GM18873 (cell line): ENCODE results near the gene SUGT1.

ENCODE experiments used
- ATAC-seq: cut with Tn5 transposase; IDR thresholded peaks from one replicate; pipeline ENCODE4 v1.9.1; 2021; ENCODE audit warnings: mild to moderate bottlenecking, moderate library complexity, moderate number of reproducible peaks; ENCODE audit not compliant: unreplicated experiment, low FRiP score

SUGT1 gene

DNA sequence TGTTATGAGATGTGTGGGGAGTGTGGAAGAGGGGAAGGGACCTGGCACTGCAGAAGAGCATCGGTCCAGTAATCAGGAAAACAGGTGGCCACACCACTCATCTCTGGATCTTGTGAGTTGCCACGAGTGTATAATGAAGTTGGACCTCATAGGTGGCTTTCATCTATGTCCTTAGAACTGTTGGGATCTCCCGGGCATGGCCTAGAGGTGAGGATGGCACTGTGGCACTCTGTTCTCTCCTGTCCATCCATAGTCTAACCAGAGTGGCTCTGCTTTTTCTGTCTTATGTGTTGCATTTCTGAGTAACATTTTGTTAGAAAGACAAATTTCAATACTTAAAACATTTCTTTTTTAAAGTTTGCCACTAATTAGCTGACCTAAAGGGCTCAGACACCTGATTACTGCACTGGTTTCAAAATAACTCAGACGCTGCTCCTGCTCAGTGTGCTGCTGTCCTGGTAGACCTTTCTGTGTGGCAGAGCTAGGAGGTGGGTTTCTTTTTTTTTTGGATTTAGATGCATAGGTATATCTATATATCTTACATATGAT is 81.5 kb downstream of the SUGT1 start:
- ATAC-seq: no peak

DNA sequence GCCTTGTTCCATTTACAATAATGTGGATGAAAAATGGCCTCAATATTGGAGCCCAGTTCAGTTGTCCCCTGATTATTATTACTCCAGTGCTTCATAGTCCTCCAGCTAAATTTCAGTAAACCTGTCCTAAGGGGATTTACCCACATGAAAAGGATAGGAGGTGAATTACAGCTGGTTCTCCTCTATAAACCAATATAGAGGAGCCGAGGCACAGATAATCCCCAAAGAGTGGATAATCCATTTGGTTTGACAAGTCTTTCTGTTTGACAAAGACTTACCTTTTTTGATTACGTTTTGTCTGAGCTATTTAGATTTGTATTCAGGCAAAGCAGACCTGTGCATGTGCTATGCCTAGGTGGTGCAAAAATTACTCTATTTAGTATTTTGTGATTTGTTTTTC is 84.3 kb downstream of the SUGT1 start:
- no peak for ATAC-seq

GRCh38 chr13:52737451-52737850 is 84.8 kb downstream of the SUGT1 start:
- no peak for ATAC-seq

DNA sequence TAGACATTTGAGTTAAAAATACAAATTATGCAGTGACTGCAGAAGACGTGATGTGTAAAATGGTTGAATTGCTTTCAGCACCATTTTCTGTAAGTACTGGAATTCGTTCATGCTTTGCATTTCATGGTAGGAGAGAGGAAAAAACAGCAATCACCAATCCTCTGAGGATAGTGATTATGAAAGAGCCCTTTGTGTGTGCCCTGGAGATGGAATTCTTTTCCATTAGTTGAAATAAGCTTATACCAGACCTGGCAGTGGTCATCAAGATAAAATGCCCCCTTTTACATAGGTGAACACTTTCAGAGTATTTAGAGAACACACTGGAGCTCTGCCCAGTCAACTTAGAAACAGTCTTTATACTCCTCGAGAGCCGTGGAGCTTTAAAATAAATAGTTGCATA is 85.3 kb downstream of the SUGT1 start:
- no peak for ATAC-seq

DNA sequence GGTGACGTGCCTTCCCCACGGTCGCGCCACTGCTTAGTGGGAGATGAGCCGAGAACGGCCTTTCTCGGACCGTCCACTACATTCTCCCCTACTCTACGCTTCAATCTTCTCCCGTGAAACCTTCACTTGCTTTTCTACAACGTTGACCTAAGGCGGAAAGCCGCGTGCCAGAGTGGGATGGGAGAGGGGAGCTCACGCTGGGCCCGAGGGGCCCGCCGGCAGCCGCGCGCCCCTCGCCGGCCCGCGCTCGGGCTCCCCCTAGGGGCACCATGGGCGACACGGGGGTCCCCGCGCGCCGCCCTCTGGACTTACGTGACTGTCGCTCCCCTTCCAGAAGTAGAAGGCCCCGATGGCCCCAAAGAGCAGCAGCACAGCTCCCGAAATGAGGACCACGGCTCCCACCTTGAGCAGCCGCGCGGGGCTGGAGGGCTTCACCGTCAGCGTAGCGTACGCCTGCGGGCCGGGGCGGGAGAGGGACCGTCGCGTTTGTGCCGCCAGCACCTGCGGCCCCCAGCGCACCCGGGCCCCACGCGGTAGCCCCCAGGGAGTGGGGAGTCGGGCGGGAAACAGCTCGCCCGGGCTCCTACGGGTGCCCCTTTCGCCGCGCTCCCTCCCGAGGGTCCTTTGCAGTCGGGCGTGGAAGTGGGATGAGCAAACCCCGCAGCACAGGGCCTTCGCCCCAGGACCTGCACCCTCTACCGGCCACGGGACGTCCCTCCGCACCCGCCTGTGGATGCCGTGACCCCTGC is 86.3 kb downstream of the SUGT1 start:
- ATAC-seq: no peak

DNA sequence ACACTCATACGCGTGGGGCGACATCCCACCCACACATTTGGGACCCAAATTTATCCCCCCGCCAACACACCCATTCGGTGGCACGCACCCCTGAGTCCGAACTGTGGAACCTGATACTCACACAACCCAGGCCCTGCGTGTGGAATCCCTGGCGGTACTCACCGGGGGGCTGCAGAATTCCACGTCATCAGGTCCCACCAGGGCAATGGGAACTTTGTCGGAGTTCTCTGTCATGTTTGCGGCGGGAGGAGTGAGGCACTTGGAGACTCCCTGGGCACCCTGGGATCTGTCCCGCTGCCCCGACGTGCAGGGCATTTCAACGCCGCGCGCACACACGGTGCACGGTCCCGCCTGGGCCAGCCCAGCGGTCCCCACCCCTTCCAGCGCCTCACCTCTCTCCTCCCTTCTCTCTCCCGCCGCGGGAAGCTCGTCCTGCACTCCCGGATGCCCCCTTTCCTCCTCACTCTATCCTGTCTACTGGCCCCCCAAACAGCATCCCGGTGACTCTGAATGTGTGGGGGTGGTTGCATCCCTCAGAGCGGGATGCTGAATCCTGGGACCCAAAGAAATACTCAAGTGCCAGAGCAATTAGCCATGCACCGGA is 86.9 kb downstream of the SUGT1 start, which contains the start of gene CNMD:
TSS of gene CNMD (minus strand) at position 353 of the 604 bp plus-strand sequence. CDS start at position 234, 119 bp downstream.
- ATAC-seq: no peak

DNA sequence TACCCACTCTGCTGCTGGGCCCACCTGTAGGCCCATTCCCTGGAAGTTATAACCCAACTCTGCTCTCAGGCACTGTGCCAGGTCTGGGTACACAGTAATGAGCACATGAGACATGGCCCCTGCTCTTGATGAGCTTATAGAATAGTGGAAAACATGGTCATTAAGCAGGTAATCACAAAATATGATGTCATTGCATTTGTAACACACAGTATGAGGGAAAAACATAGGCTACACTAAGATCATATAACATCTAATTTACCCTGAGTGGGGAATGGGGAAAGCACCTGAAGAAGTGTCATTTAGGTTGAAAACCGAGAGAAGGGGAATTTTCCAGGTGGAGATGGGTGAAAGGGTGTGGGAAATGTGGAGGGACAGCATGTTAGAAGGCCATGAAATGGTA is 90.9 kb downstream of the SUGT1 start:
- no peak for ATAC-seq

DNA sequence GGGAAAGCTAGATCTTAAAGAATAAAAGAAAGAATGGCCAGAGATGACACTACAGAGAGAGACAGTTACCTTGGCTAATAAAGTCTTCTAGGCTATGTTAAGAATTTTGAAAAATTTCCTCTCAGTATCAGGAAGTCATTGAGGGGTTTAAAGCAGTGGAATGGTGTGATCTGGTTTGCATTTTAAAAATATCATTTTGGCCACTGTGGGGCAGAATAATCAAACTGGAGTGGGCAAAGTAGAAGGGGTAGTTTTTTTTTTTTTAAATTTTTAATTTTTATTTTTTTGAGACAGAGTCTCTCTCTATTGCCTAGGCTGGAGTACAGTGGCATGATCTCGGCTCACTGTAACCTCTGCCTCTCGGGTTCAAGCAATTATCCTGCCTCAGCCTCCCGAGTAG is 91.4 kb downstream of the SUGT1 start:
- no peak for ATAC-seq

DNA sequence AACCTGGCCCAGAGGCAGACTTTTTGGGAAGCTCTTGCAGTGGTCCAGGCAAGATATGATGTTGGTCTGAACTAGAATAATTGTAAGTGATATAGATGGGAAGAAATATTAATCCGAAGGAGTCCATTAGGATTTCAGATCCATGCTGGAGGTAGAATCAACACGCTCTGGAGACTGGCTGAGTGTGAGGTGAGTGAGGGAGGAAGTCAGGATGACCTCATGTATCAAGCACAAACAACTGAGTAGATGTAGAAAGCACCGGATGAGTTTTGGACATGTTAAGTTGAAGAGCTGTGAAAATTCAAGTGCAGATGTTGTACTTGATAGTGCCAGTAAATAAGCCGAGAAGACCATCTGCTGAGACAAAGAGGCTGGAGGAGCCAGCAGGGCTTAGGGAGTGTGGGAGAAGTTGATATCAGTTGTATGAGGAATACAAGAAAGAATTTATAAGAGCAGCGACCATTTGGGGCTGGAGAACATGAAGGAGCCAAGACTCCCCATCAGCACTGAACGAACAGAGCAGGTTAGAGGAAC is 92.3 kb downstream of the SUGT1 start:
- no peak for ATAC-seq

DNA sequence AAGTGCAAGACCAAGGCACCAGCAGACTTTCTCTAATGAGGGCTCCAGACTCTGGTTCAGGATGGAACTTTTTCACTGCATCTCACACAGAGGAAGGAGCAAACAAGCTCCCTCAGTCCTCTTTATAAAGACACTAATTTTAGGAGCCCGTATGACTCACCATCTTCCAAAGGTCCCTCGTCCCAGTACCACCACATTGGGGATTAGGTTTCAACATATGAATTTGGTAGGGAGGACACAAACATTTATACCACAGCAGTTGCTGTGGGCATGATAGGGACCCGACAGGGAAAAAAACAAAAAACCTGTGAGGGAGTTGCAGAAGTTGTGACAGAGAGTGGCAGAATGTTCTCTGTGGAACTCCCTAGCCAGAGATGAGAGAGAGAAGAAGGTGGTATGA is 93.5 kb downstream of the SUGT1 start:
- ATAC-seq: no peak

DNA sequence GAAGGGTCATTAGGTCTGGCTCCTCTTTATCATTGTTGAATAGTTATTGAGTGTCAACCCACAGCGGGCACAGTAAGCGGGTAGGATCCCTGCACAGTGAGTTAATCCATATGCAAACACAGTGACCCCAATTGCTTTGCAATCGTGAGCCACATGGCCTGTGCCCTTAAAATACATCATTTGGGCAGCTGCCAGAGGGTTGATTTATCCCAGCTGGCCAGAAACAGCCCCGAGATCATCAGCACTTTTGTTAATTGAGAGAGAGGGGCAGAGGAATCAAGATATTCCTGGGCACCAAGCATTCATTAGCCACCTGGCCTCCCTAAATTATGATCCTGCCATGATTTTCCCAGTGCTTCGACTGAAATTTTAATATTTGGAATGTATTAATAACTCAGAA is 96.8 kb downstream of the SUGT1 start:
- ATAC-seq: no peak
